Skeletal muscle tissue (tissue), 4 donors: ENCODE measurements around the gene MMP24. TPM values are rescaled to one million over a fixed set of nuclear protein-coding genes. Genes with fewer than 3 reads are reported as not detected.
"Not testable (repeated sequence)": the region's sequence is repeated elsewhere in the genome, so short reads cannot be mapped to it uniquely, and the experiment has no call there.

Source experiments
- H3K27ac ChIP-seq: one replicate; pipeline ENCODE4 v1.7.0; 2013; ENCODE audit warnings: mild to moderate bottlenecking, low read depth, low read length, inconsistent platforms
- H3K27me3 ChIP-seq, 3 donors: one replicate each; pipeline ENCODE4 v1.7.0; 2013; ENCODE audit warnings: low read length in 3 of 3; ENCODE audit not compliant: control insufficient read depth in 3 of 3, insufficient read depth in 3 of 3
- H3K36me3 ChIP-seq, 3 donors: one replicate each; pipeline ENCODE4 v1.7.0; 2013; ENCODE audit warnings: low read length in 3 of 3; ENCODE audit not compliant: control insufficient read depth in 3 of 3, insufficient read depth in 3 of 3
- H3K4me1 ChIP-seq, 3 donors: one replicate each; pipeline ENCODE4 v1.7.0; 2013; ENCODE audit warnings: low read length in 3 of 3, mild to moderate bottlenecking in 3 of 3; ENCODE audit not compliant: control insufficient read depth in 3 of 3, insufficient read depth in 3 of 3
- H3K4me3 ChIP-seq, 3 donors: one replicate each; pipeline ENCODE4 v1.7.0; 2013; ENCODE audit warnings: low read length in 3 of 3
- H3K9ac ChIP-seq, 3 donors: one replicate each; pipeline ENCODE4 v1.7.0; 2013; ENCODE audit warnings: low read length in 3 of 3, mild to moderate bottlenecking in 3 of 3, moderate library complexity in 2 of 3, low read depth in 1 of 3
- H3K9me3 ChIP-seq, 3 donors: one replicate each; pipeline ENCODE4 v1.7.0; 2013; ENCODE audit warnings: low read length in 3 of 3; ENCODE audit not compliant: control insufficient read depth in 3 of 3
- total RNA-seq: library from RNA; depleted of rRNA; stranded (reverse); fragments of >200 nt; gene quantifications from one replicate; pipeline ENCODE4 v1.2.3, GENCODE V29; 2014
- donor health status: Osteomylitis.

MMP24 gene
- total RNA-seq, 1 donor from 2014 or later, result under 0.01 TPM

GRCh38 chr20:35240083-35240810, 13.8 kb downstream of the MMP24 start:
- no peaks in the 10 kb centered on the region for H3K4me1 ChIP-seq
- H3K27ac ChIP-seq, result no peak overlapping the region
- no peaks in the 10 kb centered on the region for H3K27me3 ChIP-seq
- H3K9me3 ChIP-seq, result no peaks in the 10 kb centered on the region
- H3K9ac ChIP-seq, result no peak overlapping the region
- H3K4me3 ChIP-seq, result no peak overlapping the region
- no peaks in the 10 kb centered on the region for H3K36me3 ChIP-seq

DNA sequence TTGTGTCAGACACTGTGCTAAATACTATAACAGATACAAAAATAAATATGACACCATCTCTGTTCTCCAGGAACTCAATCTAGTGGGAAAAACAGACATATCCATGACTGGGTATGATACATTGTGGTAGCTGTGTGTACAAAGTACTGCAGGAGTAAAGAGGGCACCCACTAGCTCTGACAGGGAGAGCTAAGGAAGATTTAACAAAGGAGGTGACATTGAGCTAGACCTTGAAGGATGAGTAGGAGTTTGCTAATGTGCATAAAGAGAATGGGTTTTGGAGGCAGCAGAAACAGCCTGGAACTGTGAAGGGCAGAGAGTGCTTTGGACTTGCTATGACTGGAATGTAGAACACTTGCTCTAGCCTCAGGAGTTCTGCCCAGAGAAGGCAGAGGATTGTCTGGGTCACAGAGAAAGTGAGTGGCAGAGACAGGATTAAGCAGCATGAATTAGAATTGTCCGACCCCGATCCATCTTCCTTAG, 14.4 kb downstream of the MMP24 start:
- H3K27me3 ChIP-seq, result no peaks in the 10 kb centered on the region
- no peak overlapping the region for H3K27ac ChIP-seq
- H3K4me3 ChIP-seq, result no peak overlapping the region
- H3K36me3 ChIP-seq, result no peaks in the 10 kb centered on the region
- H3K9me3 ChIP-seq, result no peaks in the 10 kb centered on the region
- H3K9ac ChIP-seq, result no peak overlapping the region
- no peaks in the 10 kb centered on the region for H3K4me1 ChIP-seq

GRCh38 chr20:35243317-35243716, 16.8 kb downstream of the MMP24 start:
- H3K27ac ChIP-seq, result no peak overlapping the region
- no peak overlapping the region for H3K4me3 ChIP-seq
- no peaks in the 10 kb centered on the region for H3K4me1 ChIP-seq
- H3K27me3 ChIP-seq, result no peaks in the 10 kb centered on the region
- H3K9me3 ChIP-seq, result no peaks in the 10 kb centered on the region
- H3K36me3 ChIP-seq, result no peaks in the 10 kb centered on the region
- no peak overlapping the region for H3K9ac ChIP-seq

DNA sequence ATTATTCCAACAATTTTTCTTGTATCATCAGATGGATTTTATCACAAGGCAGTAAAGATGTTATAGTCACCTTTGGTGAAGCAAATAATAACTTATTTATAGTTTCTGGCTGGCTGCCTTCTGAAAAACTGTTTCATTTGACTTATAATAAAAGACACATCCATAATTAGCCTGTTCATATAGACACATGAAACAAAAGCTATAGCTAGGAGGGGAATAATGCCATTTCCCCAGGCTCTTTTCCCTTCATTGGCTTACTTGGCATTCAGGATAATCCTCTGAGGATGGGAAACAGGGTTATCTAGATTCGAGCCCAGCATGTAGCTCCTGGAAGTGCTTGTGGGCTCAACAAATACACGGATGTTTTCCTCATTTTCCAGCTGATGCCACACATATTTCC, 17.5 kb downstream of the MMP24 start:
- Histone ChIP-seq H3K27me3 (no peaks in the 10 kb centered on the region), H3K9me3 (no peaks in the 10 kb centered on the region), H3K4me1 (no peaks in the 10 kb centered on the region), H3K36me3 (no peaks in the 10 kb centered on the region), H3K27ac (no peak overlapping the region), H3K4me3 (no peak overlapping the region), H3K9ac (no peak overlapping the region)

- no peaks in the 10 kb centered on the region for H3K36me3 ChIP-seq
- H3K9ac ChIP-seq, result no peak overlapping the region
- H3K27ac ChIP-seq, result no peak overlapping the region
- H3K9me3 ChIP-seq, result no peaks in the 10 kb centered on the region
- no peaks in the 10 kb centered on the region for H3K27me3 ChIP-seq
- H3K4me3 ChIP-seq, result no peak overlapping the region
- H3K4me1 ChIP-seq, result no peaks in the 10 kb centered on the region
Measured at GRCh38 chr20:35246723-35247122, 20.2 kb downstream of the MMP24 start.

- Histone ChIP-seq H3K27me3 (no peaks in the 10 kb centered on the region), H3K4me1 (no peaks in the 10 kb centered on the region), H3K9me3 (no peaks in the 10 kb centered on the region), H3K9ac (no peak overlapping the region), H3K27ac (no peak overlapping the region), H3K36me3 (no peaks in the 10 kb centered on the region), H3K4me3 (no peak overlapping the region)
Measured at GRCh38 chr20:35248641-35249475, 22.4 kb downstream of the MMP24 start.

- Histone ChIP-seq H3K27ac (no peak overlapping the region), H3K9ac (no peak overlapping the region), H3K36me3 (peaks cover 0 to 3% (median 0%) of the 10 kb centered on the region in 3 donors), H3K4me1 (no peaks in the 10 kb centered on the region), H3K27me3 (no peaks in the 10 kb centered on the region), H3K9me3 (no peaks in the 10 kb centered on the region), H3K4me3 (no peak overlapping the region)
Measured at GRCh38 chr20:35251613-35251940, 25.1 kb downstream of the MMP24 start.

DNA sequence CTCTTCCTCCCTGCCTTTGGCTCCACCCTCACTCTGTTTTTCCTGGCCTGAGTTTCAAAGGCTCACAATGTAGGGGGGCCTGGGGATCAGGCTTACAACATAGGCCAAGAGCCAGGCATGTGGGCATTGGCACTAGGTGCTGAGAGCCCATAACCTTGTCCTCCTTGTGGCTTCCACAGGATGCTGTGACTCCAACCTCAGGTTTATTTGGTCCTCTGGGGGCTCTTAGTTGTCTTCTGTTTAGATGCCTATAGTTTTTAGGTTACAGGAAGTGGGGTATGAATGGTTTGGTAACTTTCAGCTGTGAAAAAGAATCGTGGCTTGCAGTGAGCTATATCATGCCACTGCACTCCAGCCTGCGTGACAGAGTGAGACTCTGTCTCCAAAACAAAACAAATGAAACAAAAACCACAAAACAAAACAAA, 25.6 kb downstream of the MMP24 start:
- peaks cover 0 to 3% (median 0%) of the 10 kb centered on the region in 3 donors for H3K36me3 ChIP-seq
- no peak overlapping the region for H3K4me3 ChIP-seq
- no peaks in the 10 kb centered on the region for H3K27me3 ChIP-seq
- no peak overlapping the region for H3K9ac ChIP-seq
- no peak overlapping the region for H3K27ac ChIP-seq
- no peaks in the 10 kb centered on the region for H3K9me3 ChIP-seq
- no peaks in the 10 kb centered on the region for H3K4me1 ChIP-seq

GRCh38 chr20:35252598-35252997, 26.1 kb downstream of the MMP24 start:
- not testable (repeated sequence) for H3K27me3 ChIP-seq, H3K27ac ChIP-seq, H3K9ac ChIP-seq, H3K4me3 ChIP-seq, H3K9me3 ChIP-seq, H3K36me3 ChIP-seq, H3K4me1 ChIP-seq

- Histone ChIP-seq H3K27ac (no peak overlapping the region), H3K27me3 (no peaks in the 10 kb centered on the region), H3K36me3 (peaks cover 0 to 3% (median 0%) of the 10 kb centered on the region in 3 donors), H3K9me3 (no peaks in the 10 kb centered on the region), H3K9ac (no peak overlapping the region), H3K4me1 (no peaks in the 10 kb centered on the region), H3K4me3 (no peak overlapping the region)
Measured at GRCh38 chr20:35253010-35253409, 26.5 kb downstream of the MMP24 start.
